GM12801 (cell line): ENCODE results near the gene CFAP54.

Experiments used
- TF ChIP-seq, protein P1 (sequence below): IDR thresholded peaks from one replicate; pipeline ENCODE4 v1.5.1; 2011; ENCODE audit warnings: control low read depth; ENCODE audit not compliant: insufficient read length; ENCODE audit errors: extremely low read depth

The CFAP54 gene

DNA sequence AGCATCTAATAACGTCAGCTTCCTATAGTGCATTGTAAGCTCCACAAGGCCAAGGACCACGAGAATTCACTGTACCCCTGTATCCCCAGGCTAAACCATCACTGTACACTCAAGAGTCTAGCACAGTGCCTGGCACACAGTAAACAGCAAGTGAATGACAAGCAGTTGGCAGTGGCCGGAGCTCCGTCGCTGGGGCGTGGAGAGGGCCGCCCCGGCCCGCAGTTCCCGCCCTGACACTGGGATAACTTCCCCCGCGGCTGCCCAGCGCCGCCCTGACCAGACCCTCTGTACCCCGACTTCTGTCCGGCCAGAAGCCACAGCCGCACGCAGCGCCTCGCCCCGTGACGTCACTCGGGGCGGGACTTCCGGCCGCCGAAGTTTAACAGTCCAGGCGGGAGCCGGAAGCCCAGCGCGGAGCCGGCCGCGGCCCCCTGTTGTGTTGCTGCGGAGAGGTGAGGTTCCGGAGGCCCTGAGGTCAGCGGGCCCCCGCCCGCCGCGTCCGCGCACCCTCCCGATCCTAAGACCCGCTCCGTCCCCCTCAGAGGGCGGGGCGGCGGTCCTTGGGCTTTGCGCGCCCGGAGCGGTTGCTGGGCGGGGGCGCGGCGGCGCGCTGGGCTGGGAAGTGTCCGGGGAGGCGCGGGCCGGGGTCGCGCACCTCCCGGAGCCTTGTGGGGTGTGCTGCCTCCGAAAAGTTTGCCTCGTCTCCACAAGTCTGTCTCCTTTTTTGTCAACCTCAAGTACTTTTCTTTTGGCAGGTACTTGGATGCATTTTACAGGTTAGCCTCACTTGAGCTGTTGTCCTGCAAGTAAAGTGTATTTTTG, 417.7 kb downstream of the CFAP54 start, which contains the start of gene NEDD1:
Gene NEDD1 (plus strand): TSS at position 409 of the 822 bp plus-strand sequence. CDS start 2,503 bp downstream, outside the sequence.
- TF ChIP-seq, protein P1, sequence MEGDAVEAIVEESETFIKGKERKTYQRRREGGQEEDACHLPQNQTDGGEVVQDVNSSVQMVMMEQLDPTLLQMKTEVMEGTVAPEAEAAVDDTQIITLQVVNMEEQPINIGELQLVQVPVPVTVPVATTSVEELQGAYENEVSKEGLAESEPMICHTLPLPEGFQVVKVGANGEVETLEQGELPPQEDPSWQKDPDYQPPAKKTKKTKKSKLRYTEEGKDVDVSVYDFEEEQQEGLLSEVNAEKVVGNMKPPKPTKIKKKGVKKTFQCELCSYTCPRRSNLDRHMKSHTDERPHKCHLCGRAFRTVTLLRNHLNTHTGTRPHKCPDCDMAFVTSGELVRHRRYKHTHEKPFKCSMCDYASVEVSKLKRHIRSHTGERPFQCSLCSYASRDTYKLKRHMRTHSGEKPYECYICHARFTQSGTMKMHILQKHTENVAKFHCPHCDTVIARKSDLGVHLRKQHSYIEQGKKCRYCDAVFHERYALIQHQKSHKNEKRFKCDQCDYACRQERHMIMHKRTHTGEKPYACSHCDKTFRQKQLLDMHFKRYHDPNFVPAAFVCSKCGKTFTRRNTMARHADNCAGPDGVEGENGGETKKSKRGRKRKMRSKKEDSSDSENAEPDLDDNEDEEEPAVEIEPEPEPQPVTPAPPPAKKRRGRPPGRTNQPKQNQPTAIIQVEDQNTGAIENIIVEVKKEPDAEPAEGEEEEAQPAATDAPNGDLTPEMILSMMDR: no peak

DNA sequence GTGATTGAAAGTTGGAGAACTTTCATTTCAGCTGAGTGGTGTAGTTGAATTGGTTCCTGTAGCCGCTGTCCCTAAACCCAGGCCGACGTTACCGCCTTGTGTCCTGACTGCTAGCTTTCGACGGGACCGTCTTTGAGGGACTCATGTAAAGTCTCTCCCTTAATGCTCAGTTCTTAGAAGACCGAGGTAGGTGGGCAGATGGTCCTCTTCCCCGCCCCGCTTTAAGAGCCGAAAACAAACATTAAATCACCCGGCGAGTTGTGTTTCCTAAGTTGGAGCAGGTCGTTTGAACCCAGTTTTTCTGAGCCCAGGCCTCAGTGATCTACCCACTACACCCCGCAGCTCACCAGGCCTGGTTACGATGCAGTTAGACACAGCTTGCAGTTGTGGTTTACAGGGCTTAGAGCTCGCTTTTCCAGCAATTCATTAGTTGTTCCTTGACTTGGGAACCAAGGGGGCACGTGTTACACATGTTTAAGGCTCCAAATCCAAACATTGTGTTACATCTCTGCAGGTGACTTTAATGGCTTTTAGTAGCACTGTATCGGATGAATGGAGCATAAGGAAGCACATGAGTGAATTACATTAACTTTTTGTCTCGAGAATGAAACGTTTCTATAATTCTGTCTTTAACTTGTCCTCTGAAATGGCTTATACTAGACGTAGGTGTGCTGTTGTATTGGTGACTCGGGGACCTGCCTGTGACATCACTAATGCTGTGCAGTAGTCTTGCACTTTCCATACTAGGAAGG, 418.5 kb downstream of the CFAP54 start:
- TF ChIP-seq, protein P1: no peak

DNA sequence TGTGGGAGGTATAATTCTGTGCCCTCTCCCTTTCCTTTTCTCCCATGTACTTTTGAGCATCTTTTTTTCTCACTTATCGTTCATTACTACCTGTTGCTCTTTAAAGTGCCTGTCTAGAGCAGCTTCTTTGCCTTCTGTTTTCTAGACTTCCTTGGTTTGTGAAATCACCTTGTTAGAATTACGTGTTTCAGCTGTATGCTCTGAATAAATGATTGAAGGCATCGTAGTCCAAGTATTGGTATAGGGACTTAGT, 419.0 kb downstream of the CFAP54 start:
- TF ChIP-seq, protein P1: no peak

DNA sequence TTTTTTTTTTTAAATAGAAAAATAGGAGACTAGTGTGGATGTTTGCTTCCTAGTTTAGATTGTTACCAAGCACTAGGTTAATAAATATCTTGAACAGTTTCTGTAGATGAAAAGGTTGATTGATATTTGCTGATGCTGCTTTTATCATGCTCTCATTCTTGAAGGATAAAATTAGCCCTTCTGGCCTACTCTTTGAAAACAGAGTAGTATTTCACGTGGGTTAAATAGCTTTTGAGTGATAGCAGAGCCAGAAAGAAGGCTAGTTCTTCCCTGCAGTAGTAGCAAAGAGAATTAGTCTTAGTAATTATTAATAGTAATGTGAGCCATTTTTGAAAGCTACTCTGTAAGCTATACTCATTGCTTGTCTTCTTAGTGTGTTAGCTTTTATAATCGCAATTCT, 422.9 kb downstream of the CFAP54 start:
- TF ChIP-seq, protein P1: no peak

DNA sequence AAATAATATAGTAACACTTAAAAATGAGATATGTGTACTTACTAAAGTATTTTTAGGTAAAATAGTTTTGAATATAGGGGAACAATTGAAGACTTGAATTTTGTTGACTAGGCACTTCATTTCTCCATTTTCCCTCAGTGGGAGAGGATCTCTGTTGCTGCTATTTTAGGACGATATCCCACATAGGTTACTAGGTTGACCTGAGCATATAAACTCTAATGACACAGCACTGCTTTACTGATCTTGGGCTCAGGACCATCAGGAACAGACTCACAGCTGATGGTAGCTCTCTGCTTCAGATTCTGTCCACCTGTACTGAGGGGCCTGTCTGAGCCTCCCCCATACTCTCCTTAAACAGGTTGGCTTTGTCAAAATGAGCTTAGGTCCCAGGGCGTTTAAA, 423.6 kb downstream of the CFAP54 start:
- TF ChIP-seq, protein P1: no peak

DNA sequence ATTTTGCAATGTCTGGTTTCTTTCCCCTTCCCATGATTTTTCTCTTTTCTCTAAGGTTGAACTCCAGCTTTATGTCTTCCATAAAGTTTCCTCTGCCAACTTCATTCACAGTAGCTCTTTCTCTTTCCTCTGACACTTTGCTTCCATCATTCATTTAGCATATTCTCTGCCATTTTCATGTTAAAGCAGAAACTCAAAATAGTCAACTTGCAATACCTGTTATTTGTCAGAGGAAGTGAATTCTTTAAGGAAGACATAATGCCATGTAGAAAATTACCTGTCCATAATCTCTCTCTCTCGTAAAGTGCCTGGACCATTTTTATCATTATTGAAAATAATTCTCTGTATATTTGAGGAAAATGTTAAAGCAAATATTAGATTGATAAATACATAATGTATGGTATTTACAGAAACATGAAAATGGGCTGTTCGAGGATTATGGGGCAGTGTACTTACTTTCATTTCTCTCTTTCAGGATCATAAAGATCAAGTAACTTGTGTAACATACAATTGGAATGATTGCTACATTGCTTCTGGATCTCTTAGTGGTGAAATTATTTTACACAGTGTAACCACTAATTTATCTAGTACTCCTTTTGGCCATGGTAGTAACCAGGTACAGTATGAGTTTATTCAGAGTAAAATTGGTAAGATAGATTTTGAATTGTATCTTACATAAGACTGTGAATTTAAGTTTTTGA, 430.3 kb downstream of the CFAP54 start:
- TF ChIP-seq, protein P1: no peak
